Epidermal melanocyte (primary cell): ENCODE data around the gene RESP18.

ENCODE experiments used
- DNase-seq: peaks from one replicate; pipeline ENCODE4 v3.0.0; 2011; ENCODE audit warnings: low spot score; ENCODE audit not compliant: insufficient read length

RESP18 gene

GRCh38 chr2:219278655-219279150 is 53.8 kb downstream of the RESP18 start:
- DNase-seq: no peak

GRCh38 chr2:219277703-219278654 is 54.6 kb downstream of the RESP18 start:
- peak; percentile 60 for DNase-seq
